AG09319 (cell line): Measurements from ENCODE around the gene MROH7.

ENCODE experiments used
- DNase-seq: peaks from one replicate; pipeline ENCODE4 v3.0.0-alpha.2; 2010; ENCODE audit warnings: low read depth; ENCODE audit errors: extremely low read depth
- TF ChIP-seq, protein P1 (sequence below): IDR thresholded peaks from 2 replicates; pipeline ENCODE4 v1.5.1; 2011; ENCODE audit warnings: low read depth, mild to moderate bottlenecking, inconsistent platforms, low read length, moderate library complexity

The MROH7 gene

DNA sequence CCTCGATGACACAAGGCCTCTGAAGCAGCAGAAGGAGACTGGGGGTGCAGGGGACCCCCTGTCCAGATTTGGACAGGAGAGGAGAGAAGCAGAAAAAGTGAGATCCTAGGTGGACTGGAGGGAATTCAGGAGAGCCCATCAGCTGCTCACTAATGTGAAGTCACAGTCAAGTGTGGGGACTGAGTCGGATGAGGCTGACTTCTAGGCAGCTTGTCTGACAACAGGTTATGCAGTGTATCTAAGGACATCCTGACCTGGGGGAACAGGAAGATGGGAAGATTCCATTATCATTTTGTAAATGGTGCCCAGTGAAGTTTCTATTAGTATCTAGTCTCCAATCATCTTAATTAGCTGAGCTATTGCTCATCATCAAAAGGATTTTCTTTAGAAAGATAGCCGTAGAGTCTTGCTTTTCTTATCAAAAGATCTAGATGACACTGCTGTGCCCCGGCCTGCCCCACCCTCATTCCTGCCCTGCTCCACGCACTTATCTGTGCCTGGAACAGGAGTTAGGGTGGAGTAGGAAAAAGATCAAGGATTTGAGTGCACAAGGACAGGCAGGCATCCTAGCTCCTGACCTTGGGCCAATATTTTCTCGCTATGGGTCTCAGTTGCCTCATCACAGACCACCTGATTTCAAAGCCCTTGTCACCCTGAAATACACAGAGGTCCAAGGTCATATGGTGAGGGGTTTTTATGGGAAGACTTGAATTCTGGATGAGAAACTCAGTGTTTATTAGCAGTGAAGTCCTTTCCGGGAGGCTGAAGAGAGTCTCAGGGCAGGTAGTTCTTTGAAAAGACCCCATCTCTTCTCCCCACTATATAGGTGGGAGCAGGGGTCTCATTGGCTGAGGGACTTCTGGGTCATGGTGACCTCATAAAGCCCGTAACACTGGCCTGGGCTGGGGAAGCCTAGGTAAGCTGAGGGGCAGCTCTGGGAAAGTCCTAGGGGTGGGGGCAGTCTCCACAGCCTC is at the start of gene MROH7:
Gene MROH7 (plus strand): TSS at position 924 of the 974 bp plus-strand sequence. CDS start 11,141 bp downstream, outside the sequence.
- TF ChIP-seq, protein P1, sequence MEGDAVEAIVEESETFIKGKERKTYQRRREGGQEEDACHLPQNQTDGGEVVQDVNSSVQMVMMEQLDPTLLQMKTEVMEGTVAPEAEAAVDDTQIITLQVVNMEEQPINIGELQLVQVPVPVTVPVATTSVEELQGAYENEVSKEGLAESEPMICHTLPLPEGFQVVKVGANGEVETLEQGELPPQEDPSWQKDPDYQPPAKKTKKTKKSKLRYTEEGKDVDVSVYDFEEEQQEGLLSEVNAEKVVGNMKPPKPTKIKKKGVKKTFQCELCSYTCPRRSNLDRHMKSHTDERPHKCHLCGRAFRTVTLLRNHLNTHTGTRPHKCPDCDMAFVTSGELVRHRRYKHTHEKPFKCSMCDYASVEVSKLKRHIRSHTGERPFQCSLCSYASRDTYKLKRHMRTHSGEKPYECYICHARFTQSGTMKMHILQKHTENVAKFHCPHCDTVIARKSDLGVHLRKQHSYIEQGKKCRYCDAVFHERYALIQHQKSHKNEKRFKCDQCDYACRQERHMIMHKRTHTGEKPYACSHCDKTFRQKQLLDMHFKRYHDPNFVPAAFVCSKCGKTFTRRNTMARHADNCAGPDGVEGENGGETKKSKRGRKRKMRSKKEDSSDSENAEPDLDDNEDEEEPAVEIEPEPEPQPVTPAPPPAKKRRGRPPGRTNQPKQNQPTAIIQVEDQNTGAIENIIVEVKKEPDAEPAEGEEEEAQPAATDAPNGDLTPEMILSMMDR, result no peak
- no peak for DNase-seq

DNA sequence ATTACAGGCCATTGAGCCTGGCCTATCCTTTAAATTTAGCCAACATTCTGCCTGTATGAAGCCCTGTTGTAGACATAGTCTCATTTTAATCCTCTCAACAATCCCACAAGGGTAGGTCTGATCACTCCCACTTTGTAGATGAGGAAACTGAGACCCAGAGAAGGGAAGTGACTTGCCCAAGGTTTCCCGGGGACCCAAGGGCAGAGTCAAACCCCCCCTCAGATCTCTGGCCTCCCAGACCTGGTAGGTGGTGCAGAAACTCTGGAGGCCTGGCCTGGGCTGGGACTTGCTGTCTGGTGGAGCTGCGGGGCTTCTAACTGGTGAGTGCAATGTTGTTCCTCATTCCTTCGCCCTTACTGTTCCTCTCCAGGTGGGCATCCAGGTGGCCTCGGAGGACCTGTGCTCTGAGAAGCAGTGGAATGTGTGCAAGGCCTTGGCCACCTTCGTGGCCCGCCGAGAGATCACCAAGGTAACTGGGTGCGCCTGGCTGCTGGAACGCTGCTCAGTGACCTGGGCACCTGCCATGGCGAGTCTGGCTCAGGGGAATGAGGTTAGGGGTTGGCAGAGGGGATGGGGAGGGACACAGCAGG is 47.9 kb upstream of the MROH7 start:
- TF ChIP-seq, protein P1, result no peak
- DNase-seq, result no peak

DNA sequence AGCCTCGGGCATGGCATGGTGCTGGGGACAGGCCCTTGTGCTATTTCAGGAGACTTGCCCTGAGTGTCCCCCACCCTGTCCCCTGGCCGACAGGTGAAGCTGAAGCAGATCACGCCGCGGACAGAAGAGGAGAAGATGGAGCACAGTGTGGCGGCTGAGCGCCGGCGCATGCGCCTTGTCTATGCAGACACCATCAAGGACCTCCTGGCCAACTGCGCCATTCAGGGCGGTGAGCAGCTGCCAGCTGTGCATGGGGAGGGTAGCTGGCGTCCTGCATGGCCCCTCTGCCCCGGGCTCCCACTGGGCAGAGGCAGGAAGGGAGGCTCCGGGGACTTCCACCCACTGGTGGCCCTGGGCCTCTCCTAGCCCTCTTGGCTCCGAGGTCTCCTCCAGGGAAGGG is 47.1 kb upstream of the MROH7 start:
- no peak for DNase-seq
- TF ChIP-seq, protein P1, result no peak

DNA sequence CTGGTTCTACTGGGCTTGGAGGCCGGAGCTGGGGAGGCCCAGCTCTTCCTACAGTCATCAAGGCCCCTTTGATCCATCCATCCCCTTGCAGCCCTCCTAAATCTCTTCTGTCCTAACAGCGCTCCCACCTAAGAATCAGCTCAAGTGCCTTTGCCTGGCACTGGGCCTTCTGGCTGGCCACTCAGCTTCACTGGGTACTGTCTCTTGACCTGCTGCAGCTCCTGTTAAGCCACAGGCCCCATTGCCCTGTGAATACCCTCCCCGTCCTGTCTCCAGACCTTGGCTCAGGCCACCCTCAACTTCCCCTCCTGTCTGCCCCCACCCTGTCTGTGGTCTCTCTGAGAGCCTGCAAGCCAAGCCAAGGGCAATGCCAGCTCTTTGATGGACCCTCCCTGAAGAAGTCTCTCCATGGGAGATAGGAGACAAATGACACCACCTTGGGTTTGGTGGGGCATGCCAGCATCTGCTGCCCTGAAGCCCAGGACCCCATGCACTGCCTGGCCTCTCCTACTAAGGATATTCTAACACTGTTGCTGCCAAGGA is 45.6 kb upstream of the MROH7 start:
- no peak for DNase-seq
- TF ChIP-seq, protein P1, result no peak

DNA sequence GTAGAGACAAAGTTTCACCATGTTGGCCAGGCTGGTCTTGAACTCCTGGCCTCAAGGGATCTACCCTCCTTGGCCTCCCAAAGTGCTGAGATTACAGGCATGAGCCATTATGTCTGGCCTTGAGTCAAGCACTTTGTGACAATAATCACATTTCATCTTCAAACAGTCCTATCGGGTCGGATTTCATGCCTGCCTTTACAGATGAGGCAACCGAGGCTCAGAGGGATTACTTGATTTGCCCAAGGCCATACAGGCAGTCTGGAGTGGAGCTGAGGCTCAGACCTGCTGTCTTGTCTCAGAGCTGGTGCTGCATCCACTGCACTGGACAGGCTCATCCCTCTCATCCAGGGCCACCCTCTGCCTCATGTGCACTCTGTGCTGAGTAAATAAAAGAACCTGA is 44.8 kb upstream of the MROH7 start:
- TF ChIP-seq, protein P1, result no peak
- DNase-seq, result no peak

DNA sequence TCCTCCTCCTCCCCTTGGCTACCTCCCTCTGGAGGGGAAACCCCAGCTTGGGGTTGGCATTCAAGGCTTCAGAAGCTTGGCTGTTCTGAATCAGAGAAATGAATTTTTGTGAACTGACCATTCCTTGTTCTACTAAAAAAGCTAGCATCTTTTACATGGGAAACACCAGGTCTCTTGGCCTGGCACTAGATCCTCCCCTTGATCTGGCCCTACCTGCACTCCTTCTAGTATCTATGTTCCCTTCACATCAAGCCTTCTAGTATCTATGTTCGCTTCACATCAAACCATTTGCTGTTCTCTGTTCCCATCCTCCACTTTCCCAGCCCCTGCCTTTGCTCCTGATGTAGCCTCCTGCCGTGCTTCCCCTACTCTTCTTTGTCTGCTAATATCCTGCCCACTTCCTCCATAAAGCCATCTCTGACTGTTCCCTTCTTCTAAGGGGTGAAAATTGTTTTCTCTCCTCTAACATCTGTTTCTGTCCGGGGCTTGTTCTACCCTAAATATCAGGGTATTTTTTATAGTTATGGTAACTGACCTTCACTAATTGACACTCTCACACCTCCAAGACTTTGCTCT is 44.0 kb upstream of the MROH7 start:
- TF ChIP-seq, protein P1, result no peak
- no peak for DNase-seq
